ENCODE measurements around the gene ELAPOR1. TPM values are rescaled to one million over a fixed set of nuclear protein-coding genes. Genes with fewer than 3 reads are reported as not detected.

The ELAPOR1 gene
- total and polyA plus RNA-seq, 2 donors (not counting 1 experiment from before 2014, with no cell fraction given), result 0.17 to 0.76 TPM

DNA sequence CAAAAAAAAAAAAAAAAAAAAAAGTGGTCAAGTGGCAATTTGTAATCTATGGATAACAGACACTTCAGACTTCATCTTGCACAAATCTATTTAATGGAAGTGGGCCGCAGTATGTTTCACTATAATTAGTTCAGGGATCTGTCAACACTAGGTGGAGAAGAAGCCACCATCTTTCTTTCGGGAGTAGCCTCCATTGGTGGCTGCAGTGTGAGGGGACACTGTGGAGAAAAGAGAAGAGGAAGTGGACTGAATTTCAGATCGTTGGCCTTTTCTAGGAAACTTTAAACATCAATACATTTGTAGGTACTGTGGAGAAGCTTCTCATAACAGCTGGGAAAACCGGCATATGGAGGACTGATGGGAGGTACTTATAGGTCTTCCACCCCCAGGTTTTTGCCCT lies 8.0 kb upstream of the ELAPOR1 start:
- no peaks in the 10 kb centered on the region for H3K9me3 ChIP-seq (ENCODE audit: control insufficient read depth, insufficient read depth, low read depth, low read length)
- TF ChIP-seq EZH2 (IDR thresholded peaks at IDR 0.05; ENCODE audit: low read length, missing control alignments), result no peak
- TF ChIP-seq, protein P1, sequence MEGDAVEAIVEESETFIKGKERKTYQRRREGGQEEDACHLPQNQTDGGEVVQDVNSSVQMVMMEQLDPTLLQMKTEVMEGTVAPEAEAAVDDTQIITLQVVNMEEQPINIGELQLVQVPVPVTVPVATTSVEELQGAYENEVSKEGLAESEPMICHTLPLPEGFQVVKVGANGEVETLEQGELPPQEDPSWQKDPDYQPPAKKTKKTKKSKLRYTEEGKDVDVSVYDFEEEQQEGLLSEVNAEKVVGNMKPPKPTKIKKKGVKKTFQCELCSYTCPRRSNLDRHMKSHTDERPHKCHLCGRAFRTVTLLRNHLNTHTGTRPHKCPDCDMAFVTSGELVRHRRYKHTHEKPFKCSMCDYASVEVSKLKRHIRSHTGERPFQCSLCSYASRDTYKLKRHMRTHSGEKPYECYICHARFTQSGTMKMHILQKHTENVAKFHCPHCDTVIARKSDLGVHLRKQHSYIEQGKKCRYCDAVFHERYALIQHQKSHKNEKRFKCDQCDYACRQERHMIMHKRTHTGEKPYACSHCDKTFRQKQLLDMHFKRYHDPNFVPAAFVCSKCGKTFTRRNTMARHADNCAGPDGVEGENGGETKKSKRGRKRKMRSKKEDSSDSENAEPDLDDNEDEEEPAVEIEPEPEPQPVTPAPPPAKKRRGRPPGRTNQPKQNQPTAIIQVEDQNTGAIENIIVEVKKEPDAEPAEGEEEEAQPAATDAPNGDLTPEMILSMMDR (conservative IDR thresholded peaks at IDR 0.05 in 1 of 2, IDR thresholded peaks at IDR 0.05 in 1 of 2; ENCODE audit: low read depth in 1 of 2, low read length in 2 of 2), result no peak
- no peak overlapping the region for H3K4me3 ChIP-seq (replicated peaks in 1 of 4; ENCODE audit: control extremely low read depth in 1 of 4, insufficient read depth in 1 of 4, low read depth in 3 of 4, low read length in 4 of 4)
- peaks cover 6% of the 10 kb centered on the region for H3K79me2 ChIP-seq (ENCODE audit: control insufficient read depth, insufficient read depth, low read length)
- no peaks in the 10 kb centered on the region for H3K4me1 ChIP-seq (ENCODE audit: control insufficient read depth, extremely low read depth, insufficient read depth, low read length)
- no peak overlapping the region for H3K9ac ChIP-seq (ENCODE audit: insufficient read depth, low read length)
- no peak overlapping the region for H2AFZ ChIP-seq (ENCODE audit: low read length)
- H3K27me3 ChIP-seq (ENCODE audit: control insufficient read depth, insufficient read depth, low read length), result peaks cover 7% of the 10 kb centered on the region
- no peaks in the 10 kb centered on the region for H4K20me1 ChIP-seq (ENCODE audit: control insufficient read depth, extremely low read depth, insufficient read depth, low read length)
- H3K27ac ChIP-seq (ENCODE audit: insufficient read depth, low read length), result no peak overlapping the region
- no peak for DNase-seq (ENCODE audit: low read depth in 2 of 2)
- H3K36me3 ChIP-seq (ENCODE audit: control insufficient read depth, insufficient read depth, low read length), result no peaks in the 10 kb centered on the region
- H3K4me2 ChIP-seq (ENCODE audit: extremely low read depth, insufficient read depth, low read length), result no peak overlapping the region

DNA sequence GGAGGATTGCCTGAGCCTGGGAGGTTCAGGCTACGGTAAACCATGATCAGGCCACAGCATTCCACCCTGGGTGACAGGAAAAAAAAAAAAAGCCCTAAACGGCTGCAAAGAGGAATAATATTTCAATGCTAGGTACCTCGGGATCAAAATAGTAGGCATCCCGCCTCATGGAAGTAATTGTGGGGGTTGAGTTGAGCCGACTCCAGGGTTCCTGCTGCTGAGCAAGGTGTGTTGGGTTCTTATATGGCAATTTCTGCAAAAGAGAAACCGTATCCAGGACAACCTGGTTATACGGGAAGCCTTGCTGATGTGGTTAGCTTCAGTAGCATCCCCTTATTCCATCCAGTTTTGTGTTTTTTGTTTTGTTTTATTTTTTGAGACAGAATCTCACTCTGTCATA lies 6.1 kb upstream of the ELAPOR1 start:
- no peak overlapping the region for H3K27ac ChIP-seq (ENCODE audit: insufficient read depth, low read length)
- H3K79me2 ChIP-seq (ENCODE audit: control insufficient read depth, insufficient read depth, low read length), result no peaks in the 10 kb centered on the region
- H3K4me2 ChIP-seq (ENCODE audit: extremely low read depth, insufficient read depth, low read length), result no peak overlapping the region
- no peaks in the 10 kb centered on the region for H3K36me3 ChIP-seq (ENCODE audit: control insufficient read depth, insufficient read depth, low read length)
- peaks cover 2% of the 10 kb centered on the region for H3K4me1 ChIP-seq (ENCODE audit: control insufficient read depth, extremely low read depth, insufficient read depth, low read length)
- DNase-seq (ENCODE audit: low read depth in 2 of 2), result no peak
- no peak overlapping the region for H3K9ac ChIP-seq (ENCODE audit: insufficient read depth, low read length)
- H3K4me3 ChIP-seq (replicated peaks in 1 of 4; ENCODE audit: control extremely low read depth in 1 of 4, insufficient read depth in 1 of 4, low read depth in 3 of 4, low read length in 4 of 4), result no peak overlapping the region
- TF ChIP-seq, protein P1 (conservative IDR thresholded peaks at IDR 0.05 in 1 of 2, IDR thresholded peaks at IDR 0.05 in 1 of 2; ENCODE audit: low read depth in 1 of 2, low read length in 2 of 2), result no peak
- no peak for TF ChIP-seq EZH2 (IDR thresholded peaks at IDR 0.05; ENCODE audit: low read length, missing control alignments)
- no peaks in the 10 kb centered on the region for H3K9me3 ChIP-seq (ENCODE audit: control insufficient read depth, insufficient read depth, low read depth, low read length)
- H3K27me3 ChIP-seq (ENCODE audit: control insufficient read depth, insufficient read depth, low read length), result peaks cover 10% of the 10 kb centered on the region
- no peak overlapping the region for H2AFZ ChIP-seq (ENCODE audit: low read length)
- no peaks in the 10 kb centered on the region for H4K20me1 ChIP-seq (ENCODE audit: control insufficient read depth, extremely low read depth, insufficient read depth, low read length)

DNA sequence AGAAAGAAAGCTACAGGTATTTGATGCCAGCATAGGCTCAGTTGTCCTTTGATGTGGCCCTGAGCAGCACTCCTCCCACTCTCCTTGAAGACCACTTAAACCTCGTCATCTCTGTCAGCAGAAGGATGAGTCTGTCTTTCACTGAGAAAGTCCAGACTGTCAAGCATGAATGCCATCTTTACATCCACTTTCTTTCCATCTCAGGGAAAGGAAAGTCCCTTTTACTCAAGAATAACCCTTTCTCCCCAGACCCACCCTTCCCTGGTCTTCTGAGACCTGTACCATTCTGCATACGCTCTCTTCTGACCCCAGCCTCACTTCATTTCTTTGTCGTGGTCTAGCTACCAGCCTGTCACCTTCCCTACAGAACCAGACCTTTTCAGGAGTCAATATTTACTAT lies 4.0 kb upstream of the ELAPOR1 start:
- Histone ChIP-seq H3K9me3 (ENCODE audit: control insufficient read depth, insufficient read depth, low read depth, low read length) (no peaks in the 10 kb centered on the region), H4K20me1 (ENCODE audit: control insufficient read depth, extremely low read depth, insufficient read depth, low read length) (no peaks in the 10 kb centered on the region), H3K4me3 (replicated peaks in 1 of 4; ENCODE audit: control extremely low read depth in 1 of 4, insufficient read depth in 1 of 4, low read depth in 3 of 4, low read length in 4 of 4) (no peak overlapping the region), H3K9ac (ENCODE audit: insufficient read depth, low read length) (no peak overlapping the region), H3K79me2 (ENCODE audit: control insufficient read depth, insufficient read depth, low read length) (no peaks in the 10 kb centered on the region), H3K27me3 (ENCODE audit: control insufficient read depth, insufficient read depth, low read length) (peaks cover 25% of the 10 kb centered on the region), H3K36me3 (ENCODE audit: control insufficient read depth, insufficient read depth, low read length) (no peaks in the 10 kb centered on the region), H2AFZ (ENCODE audit: low read length) (no peak overlapping the region), H3K4me1 (ENCODE audit: control insufficient read depth, extremely low read depth, insufficient read depth, low read length) (peaks cover 2% of the 10 kb centered on the region), H3K27ac (ENCODE audit: insufficient read depth, low read length) (no peak overlapping the region), H3K4me2 (ENCODE audit: extremely low read depth, insufficient read depth, low read length) (no peak overlapping the region)
- DNase-seq (ENCODE audit: low read depth in 2 of 2), result no peak
- TF ChIP-seq, protein P1 (conservative IDR thresholded peaks at IDR 0.05 in 1 of 2, IDR thresholded peaks at IDR 0.05 in 1 of 2; ENCODE audit: low read depth in 1 of 2, low read length in 2 of 2), result no peak
- no peak for TF ChIP-seq EZH2 (IDR thresholded peaks at IDR 0.05; ENCODE audit: low read length, missing control alignments)
